Naive B cell (primary cell): ENCODE measurements around the gene GATAD2A. TPM values are rescaled to one million over a fixed set of nuclear protein-coding genes. Genes with fewer than 3 reads are reported as not detected.

Experiments used
- ATAC-seq, 2 donors: fragments of 150-1000 bp; cut with Tn5 transposase; 2 replicates each; pipeline ENCODE4 v1.10.0; 2021; ENCODE audit warnings: low read depth in 2 of 2, mild to moderate bottlenecking in 2 of 2, moderate library complexity in 2 of 2
- DNase-seq: peaks from one replicate; pipeline ENCODE4 v3.0.0; 2022
- H3K27ac Mint-ChIP-seq, 6 donors: one replicate each; pipeline ENCODE4 v1.8.0; 2020 to 2022; ENCODE audit warnings: mild to moderate bottlenecking in 6 of 6, mixed read lengths in 6 of 6, moderate library complexity in 5 of 6, inconsistent platforms in 2 of 6
- H3K27me3 Mint-ChIP-seq, 3 donors: one replicate each; pipeline ENCODE4 v1.8.0; 2021 to 2022; ENCODE audit warnings: mixed read lengths in 3 of 3, mild to moderate bottlenecking in 1 of 3
- H3K36me3 Mint-ChIP-seq, 2 donors: one replicate each; pipeline ENCODE4 v1.8.0; 2020 to 2022; ENCODE audit warnings: mixed read lengths in 2 of 2, inconsistent platforms in 1 of 2, mild to moderate bottlenecking in 1 of 2
- H3K4me1 Mint-ChIP-seq, 3 donors: one replicate each; pipeline ENCODE4 v1.8.0; 2020 to 2022; ENCODE audit warnings: mixed read lengths in 3 of 3, inconsistent platforms in 1 of 3, mild to moderate bottlenecking in 1 of 3, moderate library complexity in 1 of 3
- H3K4me3 Mint-ChIP-seq, 8 donors: one replicate each; pipeline ENCODE4 v1.8.0; 2020 to 2022; ENCODE audit warnings: mild to moderate bottlenecking in 8 of 8, mixed read lengths in 8 of 8, moderate library complexity in 8 of 8, inconsistent platforms in 2 of 8
- H3K9me3 Mint-ChIP-seq, 7 donors: one replicate each; pipeline ENCODE4 v1.8.0; 2020 to 2022; ENCODE audit warnings: mixed read lengths in 7 of 7, mild to moderate bottlenecking in 5 of 7, inconsistent platforms in 2 of 7, moderate library complexity in 1 of 7
- polyA plus RNA-seq, 6 donors: library from polyadenylated mRNA; unstranded; fragments of 300-500 nt; fragmentation: Illumina TruSeq; gene quantifications; one replicate each; pipeline ENCODE4 v1.2.3, GENCODE V29; 2021; ENCODE audit warnings: low read depth in 6 of 6

Gene GATAD2A
- polyA plus RNA-seq, 6 donors from 2014 or later, result 2.2 to 19.2 (median 10.6) TPM

DNA sequence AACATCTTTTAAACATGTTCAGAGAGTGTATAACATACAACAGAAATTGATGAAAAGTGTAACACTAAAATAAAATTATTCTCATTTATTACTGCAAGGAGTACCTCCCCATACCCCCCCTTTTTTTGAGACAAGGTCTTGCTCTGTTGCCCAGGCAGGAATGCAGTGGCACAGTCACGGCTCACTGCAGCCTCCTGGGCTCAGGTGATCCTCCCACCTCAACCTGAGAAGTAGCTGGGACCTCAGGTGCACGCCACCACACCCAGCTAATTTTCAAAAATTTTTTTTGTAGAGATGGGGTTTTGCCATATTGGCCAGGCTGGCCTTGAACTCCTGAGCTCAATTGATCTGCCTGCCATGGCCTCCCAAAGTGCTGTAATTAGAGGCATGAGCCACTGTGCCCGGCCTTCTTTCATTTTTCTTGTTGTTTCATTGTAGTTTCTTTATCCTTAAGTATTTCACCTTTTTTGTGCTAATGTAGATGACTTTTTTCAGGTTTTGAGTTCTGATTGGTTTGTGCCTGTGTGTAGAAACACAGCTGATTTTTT is 28.3 kb downstream of the GATAD2A start:
- H3K4me3 Mint-ChIP-seq, result peak overlapping the region in 1 of 8 donors; percentile 33
- DNase-seq (no peak), ATAC-seq (no peak)
- H3K27ac Mint-ChIP-seq, result peak overlapping the region in 5 of 6 donors; percentile 12 to 78 (median 44)
- no peaks in the 10 kb centered on the region for H3K36me3 Mint-ChIP-seq
- H3K4me1 Mint-ChIP-seq, result peaks cover 37 to 85% (median 82%) of the 10 kb centered on the region in 3 donors
- no peaks in the 10 kb centered on the region for H3K27me3 Mint-ChIP-seq
- no peaks in the 10 kb centered on the region for H3K9me3 Mint-ChIP-seq

DNA sequence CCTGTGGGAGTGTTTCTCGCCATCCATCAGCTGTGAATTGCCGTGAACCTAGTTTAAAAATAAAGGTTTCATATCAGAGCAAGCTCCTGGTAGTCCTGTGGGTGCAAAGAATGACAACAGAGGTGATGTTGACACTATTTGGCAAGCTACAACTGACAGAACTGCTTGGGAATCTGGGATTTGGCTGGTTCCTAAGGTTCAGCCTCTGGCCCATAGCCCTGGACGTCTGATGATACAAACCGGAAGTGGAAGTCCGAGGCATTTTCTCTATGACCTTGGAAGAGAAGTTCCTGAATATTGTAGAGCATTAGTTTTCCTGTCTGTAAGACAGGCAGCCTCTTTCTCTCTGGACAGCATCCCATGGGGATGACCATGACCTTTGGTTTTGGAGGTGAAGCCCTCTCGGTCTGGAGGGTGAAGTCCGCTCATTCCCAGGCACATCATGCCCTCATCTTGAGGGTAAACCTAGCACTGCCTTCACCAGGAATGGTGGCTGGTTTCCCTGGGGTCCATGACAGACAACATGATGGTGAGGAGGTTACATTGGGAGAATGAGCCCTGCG is 29.1 kb downstream of the GATAD2A start:
- Mint-ChIP-seq H3K4me3 (peak overlapping the region in 1 of 8 donors; percentile 33), H3K27me3 (no peaks in the 10 kb centered on the region), H3K9me3 (no peaks in the 10 kb centered on the region), H3K4me1 (peaks cover 31 to 86% (median 83%) of the 10 kb centered on the region in 3 donors), H3K36me3 (no peaks in the 10 kb centered on the region), H3K27ac (peak overlapping the region in 2 of 6 donors; percentile 38 to 69)
- no peak for DNase-seq
- ATAC-seq, result no peak

DNA sequence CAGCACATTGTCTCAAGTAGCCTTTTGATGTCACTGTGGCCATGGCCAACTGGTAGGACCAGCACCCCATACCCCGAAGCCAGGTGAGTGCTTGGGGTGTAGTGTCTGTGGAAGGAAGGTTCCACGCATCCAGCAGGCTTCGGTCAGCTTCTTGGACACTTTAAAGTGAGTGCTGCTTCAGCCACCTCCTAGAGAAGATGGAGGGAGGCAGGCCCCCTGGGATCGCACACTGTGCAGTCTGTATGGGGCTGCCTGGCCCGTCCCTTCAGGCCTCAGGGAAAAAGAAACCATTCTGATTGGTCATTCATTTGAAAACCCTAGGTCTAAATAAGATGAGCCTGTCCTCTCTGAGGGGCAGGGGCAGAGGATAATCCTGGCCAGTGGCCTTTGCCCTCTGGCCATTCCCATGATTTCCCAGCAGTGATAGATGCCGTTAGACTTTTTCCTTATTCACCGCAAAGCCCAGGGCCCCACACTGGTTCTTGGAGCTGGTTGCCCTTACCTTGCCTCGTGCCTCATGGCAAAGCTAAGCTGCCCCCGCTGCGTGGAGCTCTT is 30.7 kb downstream of the GATAD2A start:
- H3K4me1 Mint-ChIP-seq, result peaks cover 30 to 86% (median 75%) of the 10 kb centered on the region in 3 donors
- DNase-seq, result no peak
- peak overlapping the region in 5 of 6 donors; percentile 10 to 76 (median 44) for H3K27ac Mint-ChIP-seq
- H3K36me3 Mint-ChIP-seq, result no peaks in the 10 kb centered on the region
- H3K4me3 Mint-ChIP-seq, result peak overlapping the region in 1 of 8 donors; percentile 62
- no peak for ATAC-seq
- peaks cover 0 to 1% (median 0%) of the 10 kb centered on the region in 7 donors for H3K9me3 Mint-ChIP-seq
- H3K27me3 Mint-ChIP-seq, result no peaks in the 10 kb centered on the region

DNA sequence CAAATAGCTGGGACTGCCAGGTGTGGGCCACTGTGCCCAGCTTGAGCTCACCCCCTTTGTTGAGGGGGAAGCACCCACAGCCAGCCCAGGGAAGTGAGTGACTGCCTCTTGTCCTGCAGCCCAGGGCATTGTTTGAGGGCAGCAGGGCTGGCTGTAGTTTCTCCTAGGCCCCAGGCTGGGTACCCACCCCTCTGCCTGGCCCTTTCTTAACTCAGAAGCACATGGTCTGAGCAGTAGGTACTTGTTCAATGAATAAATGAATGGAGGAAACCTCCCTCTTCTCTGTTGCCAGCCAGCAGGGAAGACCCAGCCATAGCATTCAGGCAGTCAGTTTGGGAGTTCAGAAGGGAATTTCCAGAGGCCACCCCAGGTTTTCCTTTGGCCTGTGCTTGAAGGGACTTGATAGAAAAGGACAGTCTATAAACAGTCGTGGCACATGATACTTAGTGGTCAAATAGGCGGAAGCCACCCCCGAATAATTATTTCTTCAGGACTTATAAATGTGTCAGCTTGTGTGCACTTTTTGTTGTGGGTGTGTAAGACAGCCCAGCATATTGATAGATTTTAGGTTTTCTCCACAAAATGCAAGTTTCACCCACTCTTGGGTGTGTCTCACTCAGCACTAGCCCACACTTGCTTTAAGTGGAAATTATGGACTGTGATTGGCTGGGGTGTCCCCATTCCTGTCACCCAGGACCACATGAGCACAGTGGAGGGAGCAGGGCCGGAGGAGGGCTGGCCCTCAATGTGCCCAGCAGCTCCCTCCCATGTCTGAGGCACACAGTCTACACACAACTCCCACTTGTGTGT is 33.1 kb downstream of the GATAD2A start:
- peaks cover 19 to 79% (median 65%) of the 10 kb centered on the region in 3 donors for H3K4me1 Mint-ChIP-seq
- DNase-seq, result no peak
- no peak for ATAC-seq
- no peak overlapping the region for H3K4me3 Mint-ChIP-seq
- no peaks in the 10 kb centered on the region for H3K27me3 Mint-ChIP-seq
- no peaks in the 10 kb centered on the region for H3K36me3 Mint-ChIP-seq
- peak overlapping the region in 1 of 6 donors; percentile 19 for H3K27ac Mint-ChIP-seq
- peaks cover 0 to 1% (median 0%) of the 10 kb centered on the region in 7 donors for H3K9me3 Mint-ChIP-seq

DNA sequence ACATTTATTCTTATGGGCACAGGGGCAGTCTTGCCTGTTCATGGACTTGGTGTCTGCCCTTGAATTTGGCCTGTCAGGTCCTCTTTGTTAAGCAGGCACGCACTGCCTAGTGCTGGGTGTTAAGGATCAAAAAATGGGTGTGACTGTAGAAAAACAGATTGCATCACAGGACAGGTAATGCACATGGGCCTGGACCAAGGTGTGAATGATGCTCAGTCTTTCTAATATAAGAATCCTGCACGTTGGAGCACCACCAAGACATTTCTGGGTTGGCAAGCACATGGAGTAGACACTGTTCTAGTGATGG is 33.7 kb downstream of the GATAD2A start:
- H3K4me3 Mint-ChIP-seq, result no peak overlapping the region
- peaks cover 21 to 78% (median 65%) of the 10 kb centered on the region in 3 donors for H3K4me1 Mint-ChIP-seq
- no peaks in the 10 kb centered on the region for H3K27me3 Mint-ChIP-seq
- H3K27ac Mint-ChIP-seq, result peak overlapping the region in 1 of 6 donors; percentile 43
- no peak for DNase-seq
- no peaks in the 10 kb centered on the region for H3K36me3 Mint-ChIP-seq
- no peak for ATAC-seq
- peaks cover 0 to 1% (median 0%) of the 10 kb centered on the region in 7 donors for H3K9me3 Mint-ChIP-seq

DNA sequence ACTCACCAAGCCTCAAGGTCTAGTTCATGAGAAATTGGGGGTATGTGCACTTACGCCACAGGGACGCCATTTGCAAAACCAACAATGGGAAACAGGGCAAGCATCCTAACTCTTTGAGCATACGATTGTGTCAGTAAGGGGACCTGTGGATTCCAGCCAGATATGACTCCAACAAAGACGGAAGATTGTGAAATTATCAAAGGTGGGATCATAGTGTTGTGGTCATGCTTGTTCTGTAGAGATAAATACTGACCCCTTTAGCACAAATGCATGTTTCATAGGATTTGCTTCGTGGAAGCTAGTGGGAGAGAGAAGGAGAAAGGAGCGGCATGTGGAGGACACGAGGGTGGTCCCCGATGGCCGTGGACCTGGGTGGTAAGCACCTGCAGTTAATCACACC is 37.8 kb downstream of the GATAD2A start:
- Mint-ChIP-seq H3K9me3 (peaks cover 0 to 1% (median 0%) of the 10 kb centered on the region in 7 donors), H3K4me3 (peak overlapping the region in 5 of 8 donors; percentile 8 to 62 (median 33)), H3K27me3 (no peaks in the 10 kb centered on the region)

DNA sequence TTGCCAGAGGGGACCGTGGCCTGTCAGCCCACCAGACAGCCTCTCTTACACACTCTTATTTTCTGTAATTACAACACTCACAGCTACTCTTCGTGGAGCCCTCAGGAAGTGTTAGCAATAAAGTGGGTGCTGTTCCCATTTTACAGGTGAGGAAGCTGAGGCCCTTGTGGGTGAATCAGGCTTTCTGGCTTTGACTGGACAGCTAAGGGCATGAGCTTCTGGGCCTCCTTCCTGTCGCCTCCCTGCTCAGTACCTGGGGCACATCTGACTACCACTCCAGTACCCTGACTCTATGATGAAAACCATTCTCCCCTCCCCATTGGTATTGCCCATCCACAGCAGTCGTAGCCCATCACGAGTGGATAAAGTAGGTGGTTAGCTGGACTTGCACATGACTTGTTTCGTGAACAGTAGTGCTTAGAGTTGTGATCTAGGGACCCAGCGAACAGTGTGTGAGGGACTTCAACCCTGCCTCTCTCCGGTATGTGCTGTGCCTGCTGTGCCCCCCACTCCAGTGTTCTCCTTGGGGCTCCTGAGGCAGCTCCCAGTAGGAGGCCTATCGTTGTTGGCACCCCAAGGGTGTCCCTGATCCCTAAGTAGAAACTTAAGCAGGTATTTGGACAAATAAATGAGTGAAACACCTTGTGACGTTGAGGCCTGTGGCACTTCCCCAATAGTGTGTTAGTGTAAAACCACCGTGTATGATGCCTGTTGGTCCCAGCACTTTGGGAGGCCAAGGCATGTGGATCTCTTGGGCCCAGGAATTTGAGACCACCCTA is 38.6 kb downstream of the GATAD2A start:
- peak in 1 of 2 donors; percentile 48 for ATAC-seq
- Mint-ChIP-seq H3K9me3 (peaks cover 0 to 1% (median 0%) of the 10 kb centered on the region in 7 donors), H3K4me3 (peak overlapping the region in 7 of 8 donors; percentile 3 to 82 (median 68)), H3K4me1 (peaks cover 54 to 85% (median 76%) of the 10 kb centered on the region in 3 donors), H3K27me3 (no peaks in the 10 kb centered on the region), H3K27ac (peak overlapping the region; percentile 87 to 98 (median 93)), H3K36me3 (no peaks in the 10 kb centered on the region)
- DNase-seq, result no peak

More for the DNA sequence above, 37.8 kb downstream of the GATAD2A start:
- Mint-ChIP-seq H3K36me3 (no peaks in the 10 kb centered on the region), H3K27ac (peak overlapping the region in 4 of 6 donors; percentile 39 to 93 (median 74)), H3K4me1 (peaks cover 50 to 85% (median 77%) of the 10 kb centered on the region in 3 donors)
- ATAC-seq, result no peak
- DNase-seq, result no peak

DNA sequence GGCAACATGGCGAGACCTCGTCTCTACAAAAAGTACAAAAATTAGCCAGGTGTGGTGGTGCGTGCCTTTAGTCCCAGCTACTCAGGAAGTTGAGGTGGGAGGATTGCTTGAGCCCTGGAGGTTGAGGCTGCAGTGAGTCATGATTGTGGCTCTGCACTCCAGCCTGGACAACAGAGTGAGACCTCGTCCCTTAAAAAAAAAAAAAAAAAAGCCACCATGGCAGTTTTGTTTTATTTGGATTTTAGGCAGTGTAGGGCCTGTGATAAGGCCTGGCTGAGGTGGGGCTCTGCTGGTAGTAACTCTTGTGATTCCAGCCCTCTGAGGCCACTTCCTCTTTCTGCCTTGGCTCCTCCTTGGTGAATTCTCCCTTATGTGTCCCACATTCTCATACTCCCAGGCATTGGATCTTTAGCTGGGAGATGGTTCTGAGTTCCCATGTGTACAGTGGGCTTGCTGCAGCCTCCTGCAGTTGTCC is 39.2 kb downstream of the GATAD2A start:
- H3K27me3 Mint-ChIP-seq, result no peaks in the 10 kb centered on the region
- ATAC-seq (peak; percentile 82 to 83), DNase-seq (peak; percentile 25)
- peaks cover 0 to 1% (median 0%) of the 10 kb centered on the region in 7 donors for H3K9me3 Mint-ChIP-seq
- H3K4me3 Mint-ChIP-seq, result peak overlapping the region in 7 of 8 donors; percentile 3 to 82 (median 68)
- H3K27ac Mint-ChIP-seq, result peak overlapping the region; percentile 87 to 98 (median 93)
- H3K4me1 Mint-ChIP-seq, result peaks cover 53 to 78% (median 72%) of the 10 kb centered on the region in 3 donors
- H3K36me3 Mint-ChIP-seq, result no peaks in the 10 kb centered on the region

DNA sequence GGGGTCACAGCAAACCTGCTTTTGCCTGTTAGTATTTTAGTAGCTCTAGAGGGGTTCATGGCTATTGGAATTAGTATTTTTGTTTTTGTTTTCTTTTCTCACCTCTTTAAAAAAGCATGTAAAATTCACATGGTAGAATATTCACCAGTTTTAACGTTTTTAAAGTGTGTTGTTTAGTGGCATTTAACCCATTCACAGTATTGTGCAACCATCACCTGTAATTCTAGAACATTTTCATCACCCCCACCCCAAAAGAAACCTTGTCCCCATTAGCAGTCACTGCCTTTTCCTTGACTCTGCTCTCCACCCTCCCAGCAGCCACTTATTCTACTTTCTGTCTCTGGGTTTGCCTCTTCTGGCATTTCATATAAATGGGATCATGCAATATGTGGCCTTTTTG is 39.8 kb downstream of the GATAD2A start:
- Mint-ChIP-seq H3K9me3 (no peaks in the 10 kb centered on the region), H3K36me3 (no peaks in the 10 kb centered on the region), H3K27me3 (no peaks in the 10 kb centered on the region), H3K27ac (peak overlapping the region; percentile 44 to 98 (median 84)), H3K4me1 (peaks cover 49 to 73% (median 73%) of the 10 kb centered on the region in 3 donors), H3K4me3 (peak overlapping the region in 4 of 8 donors; percentile 3 to 68 (median 58))
- no peak for ATAC-seq
- no peak for DNase-seq

DNA sequence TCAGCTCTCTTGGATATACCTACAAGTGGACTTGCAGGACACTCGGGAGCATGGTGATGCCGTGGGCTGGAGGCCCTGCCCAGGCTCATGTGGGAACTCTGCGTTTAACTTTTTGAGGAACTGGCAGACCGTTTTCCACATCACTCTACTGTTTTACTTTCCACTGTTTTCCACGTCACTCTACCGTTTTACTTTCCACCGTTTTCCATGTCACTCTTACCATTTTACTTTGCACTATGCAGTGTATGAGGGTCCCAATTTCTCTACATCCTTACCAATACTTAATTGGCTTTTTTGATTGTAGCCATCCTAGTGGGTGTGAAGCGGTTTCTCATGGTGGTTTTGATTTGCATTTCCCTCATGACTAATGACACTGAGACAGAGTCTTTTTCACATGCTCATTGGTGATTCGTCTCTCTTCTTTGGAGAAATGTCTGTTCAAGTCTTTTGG is 40.5 kb downstream of the GATAD2A start:
- Mint-ChIP-seq H3K4me3 (peak overlapping the region; percentile 2 to 78 (median 40)), H3K4me1 (peaks cover 49 to 73% (median 66%) of the 10 kb centered on the region in 3 donors), H3K27ac (peak overlapping the region; percentile 19 to 93 (median 82)), H3K27me3 (no peaks in the 10 kb centered on the region), H3K9me3 (no peaks in the 10 kb centered on the region), H3K36me3 (no peaks in the 10 kb centered on the region)
- peak; percentile 47 to 55 for ATAC-seq
- DNase-seq, result no peak

DNA sequence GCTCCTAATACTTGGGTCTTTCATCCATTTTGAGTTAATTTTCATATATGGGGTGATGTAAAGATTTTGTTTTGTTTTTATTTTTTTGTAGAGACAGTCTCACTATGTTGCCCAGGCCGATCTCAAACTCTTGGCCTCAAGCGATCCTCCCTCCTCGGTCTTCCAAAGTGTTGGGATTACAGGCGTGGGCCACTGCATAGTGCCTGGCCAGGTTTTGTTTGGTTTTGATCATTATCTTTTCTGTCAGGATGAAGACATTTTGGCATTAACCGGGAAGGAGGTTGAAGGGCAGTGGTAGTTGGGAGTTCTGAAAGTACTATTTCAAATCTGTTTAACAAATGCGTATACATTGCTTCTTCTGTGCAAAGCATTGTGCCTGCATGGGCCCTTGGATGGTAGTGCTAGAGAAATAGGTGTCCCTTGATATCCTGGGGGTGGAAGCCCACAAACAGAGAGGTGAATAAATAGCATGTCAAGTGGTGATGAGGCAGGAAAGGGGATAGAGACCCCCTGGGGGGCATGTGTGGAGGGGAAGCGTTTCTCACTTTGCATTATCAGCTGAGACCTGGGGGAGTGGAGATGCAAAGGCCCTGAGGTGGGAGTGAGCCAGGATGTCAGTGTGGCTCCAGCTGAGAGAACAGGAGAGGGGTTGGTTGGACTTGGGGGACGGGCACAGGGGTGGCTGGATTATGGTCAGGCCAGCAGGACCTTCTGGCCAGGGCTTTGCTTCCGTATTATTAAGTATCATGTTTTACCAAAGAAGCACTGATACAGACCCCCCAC is 41.4 kb downstream of the GATAD2A start:
- Mint-ChIP-seq H3K27me3 (no peaks in the 10 kb centered on the region), H3K4me3 (peak overlapping the region in 1 of 8 donors; percentile 67), H3K4me1 (peaks cover 55 to 80% (median 72%) of the 10 kb centered on the region in 3 donors), H3K9me3 (no peaks in the 10 kb centered on the region), H3K36me3 (no peaks in the 10 kb centered on the region), H3K27ac (peak overlapping the region in 3 of 6 donors; percentile 83 to 93 (median 91))
- DNase-seq (no peak), ATAC-seq (no peak)
